ENCODE measurements around the gene GINS2. TPM values are rescaled to one million over a fixed set of nuclear protein-coding genes. Genes with fewer than 3 reads are reported as not detected.

The GINS2 gene
- total RNA-seq, 1 experiment from 2014 or later, result 27.0 TPM

GRCh38 chr16:85661740-85662481, 26.8 kb downstream of the GINS2 start:
- in situ Hi-C loops (cut with HindIII; ENCODE audit: low pct_unique_long_range_greater_than_20kb, low sequenced_read_pairs), result no loop called here
- DNase-seq (ENCODE audit: low read depth), result no peak

- in situ Hi-C loops (cut with HindIII; ENCODE audit: low pct_unique_long_range_greater_than_20kb, low sequenced_read_pairs), result no loop called here
Observed at GRCh38 chr16:85660843-85661739, 27.7 kb downstream of the GINS2 start.

GRCh38 chr16:85659805-85660511, 28.8 kb downstream of the GINS2 start:
- in situ Hi-C loops (cut with HindIII; ENCODE audit: low pct_unique_long_range_greater_than_20kb, low sequenced_read_pairs), result no loop called here
- peak; percentile 59 for DNase-seq (ENCODE audit: low read depth)

More at GRCh38 chr16:85660843-85661739, 27.7 kb downstream of the GINS2 start:
- no peak for DNase-seq (ENCODE audit: low read depth)

- no peak for DNase-seq (ENCODE audit: low read depth)
- in situ Hi-C loops (cut with HindIII; ENCODE audit: low pct_unique_long_range_greater_than_20kb, low sequenced_read_pairs), result no loop called here
Observed at GRCh38 chr16:85659336-85659735, 29.4 kb downstream of the GINS2 start.

GRCh38 chr16:85658504-85659326, 30.0 kb downstream of the GINS2 start:
- in situ Hi-C loops (cut with HindIII; ENCODE audit: low pct_unique_long_range_greater_than_20kb, low sequenced_read_pairs), result no loop called here
- no peak for DNase-seq (ENCODE audit: low read depth)

GRCh38 chr16:85657996-85658395, 30.8 kb downstream of the GINS2 start:
- no peak for DNase-seq (ENCODE audit: low read depth)
- in situ Hi-C loops (cut with HindIII; ENCODE audit: low pct_unique_long_range_greater_than_20kb, low sequenced_read_pairs), result no loop called here

DNA sequence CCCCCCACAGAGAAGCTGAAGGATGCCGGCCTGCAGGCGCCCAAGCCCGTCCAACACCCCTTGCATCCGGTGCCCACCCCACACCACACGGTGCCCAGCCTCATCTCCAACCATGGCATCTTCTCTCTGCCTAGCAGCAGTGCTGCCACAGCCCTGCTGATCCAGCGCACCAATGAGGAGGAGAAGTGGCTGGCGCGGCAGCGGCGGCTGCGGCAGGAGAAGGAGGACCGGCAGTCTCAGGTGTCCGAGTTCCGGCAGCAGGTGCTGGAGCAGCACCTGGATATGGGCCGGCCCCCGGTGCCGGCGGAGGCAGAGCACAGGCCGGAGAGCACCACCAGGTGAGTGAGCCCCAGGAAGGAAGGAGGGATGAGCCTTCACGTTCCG, 31.5 kb downstream of the GINS2 start:
- DNase-seq (ENCODE audit: low read depth), result no peak
- in situ Hi-C loops (cut with HindIII; ENCODE audit: low pct_unique_long_range_greater_than_20kb, low sequenced_read_pairs), result no loop called here

DNA sequence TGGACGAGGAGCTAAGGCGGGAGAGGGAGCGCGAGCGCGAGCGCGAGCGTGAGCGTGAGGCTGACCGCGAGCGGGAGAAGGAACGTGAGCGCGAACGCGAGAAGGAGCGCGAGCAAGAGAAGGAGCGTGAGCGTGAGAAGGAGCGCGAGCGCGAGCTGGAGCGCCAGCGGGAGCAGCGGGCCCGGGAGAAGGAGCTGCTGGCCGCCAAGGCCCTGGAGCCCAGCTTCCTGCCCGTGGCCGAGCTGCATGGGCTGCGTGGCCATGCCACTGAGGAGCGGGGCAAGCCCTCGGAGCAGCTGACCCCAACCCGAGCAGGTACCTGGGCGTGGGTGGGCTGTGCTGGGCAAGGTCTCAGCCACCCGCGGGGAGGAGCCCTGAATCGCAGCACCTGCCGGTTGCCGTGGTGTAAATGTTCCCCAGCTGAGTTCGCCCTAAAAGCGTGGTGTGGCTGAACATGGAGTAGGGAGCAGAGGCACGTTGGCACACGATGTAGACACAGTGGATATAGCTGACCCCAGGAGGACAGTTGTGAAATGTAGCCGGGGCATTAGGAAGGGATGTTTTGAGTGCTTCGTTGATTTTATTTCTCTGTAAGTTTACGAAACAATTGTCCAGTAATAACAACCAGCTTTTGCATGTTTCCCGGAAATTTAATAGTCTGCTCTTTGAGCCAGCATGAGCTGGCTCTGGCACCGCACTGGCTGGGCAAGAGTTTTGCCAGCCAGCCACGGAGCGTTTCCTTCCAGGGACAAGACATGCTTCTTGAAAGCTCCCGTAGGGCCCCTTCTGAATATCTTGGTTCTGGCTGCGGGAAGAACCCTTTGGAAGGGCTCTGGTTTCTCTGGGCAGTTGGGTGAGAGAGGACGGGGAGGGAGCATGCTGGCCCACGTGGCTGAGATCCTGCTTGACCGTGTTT, 32.1 kb downstream of the GINS2 start:
- DNase-seq (ENCODE audit: low read depth), result no peak
- in situ Hi-C loops (cut with HindIII; ENCODE audit: low pct_unique_long_range_greater_than_20kb, low sequenced_read_pairs), result no loop called here

GRCh38 chr16:85655216-85656129, 33.3 kb downstream of the GINS2 start:
- in situ Hi-C loops (cut with HindIII; ENCODE audit: low pct_unique_long_range_greater_than_20kb, low sequenced_read_pairs), result no loop called here
- DNase-seq (ENCODE audit: low read depth), result no peak

GRCh38 chr16:85654251-85655095, 34.3 kb downstream of the GINS2 start:
- in situ Hi-C loops (cut with HindIII; ENCODE audit: low pct_unique_long_range_greater_than_20kb, low sequenced_read_pairs), result no loop called here
- DNase-seq (ENCODE audit: low read depth), result no peak

DNA sequence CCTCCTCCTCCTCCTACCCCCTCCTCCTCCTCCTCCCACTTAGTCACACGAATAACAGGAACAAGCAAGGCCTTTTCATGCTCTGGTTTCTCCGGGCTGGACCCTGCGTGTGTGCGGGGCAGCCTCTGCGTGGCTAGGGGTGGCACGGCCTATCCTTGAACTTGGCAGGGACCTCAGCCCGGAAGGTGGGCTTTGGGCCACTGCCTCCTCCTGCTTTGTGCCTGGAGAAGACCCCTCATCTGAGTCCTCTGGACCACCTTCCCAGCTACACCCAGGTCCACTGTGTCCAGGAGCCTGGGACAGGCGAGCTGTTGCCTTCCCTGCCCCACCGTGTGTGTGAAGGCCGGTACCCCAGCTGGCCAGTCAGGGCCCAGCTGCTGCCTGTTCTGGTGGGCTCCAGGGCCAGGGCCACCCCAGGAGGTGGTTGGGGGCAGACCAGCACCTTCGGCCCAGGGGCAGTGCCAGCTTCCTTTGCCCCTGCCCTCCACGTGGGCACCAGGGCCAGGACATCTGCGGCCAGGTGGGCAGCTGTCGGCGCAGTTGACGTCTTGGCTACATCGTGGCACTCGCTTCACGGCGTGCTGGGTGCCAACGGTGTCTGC, 35.4 kb downstream of the GINS2 start:
- DNase-seq (ENCODE audit: low read depth), result no peak
- in situ Hi-C loops (cut with HindIII; ENCODE audit: low pct_unique_long_range_greater_than_20kb, low sequenced_read_pairs), result no loop called here

GRCh38 chr16:85652431-85653221, 36.1 kb downstream of the GINS2 start:
- peak; percentile 33 for DNase-seq (ENCODE audit: low read depth)
- in situ Hi-C loops (cut with HindIII; ENCODE audit: low pct_unique_long_range_greater_than_20kb, low sequenced_read_pairs), result no loop called here

DNA sequence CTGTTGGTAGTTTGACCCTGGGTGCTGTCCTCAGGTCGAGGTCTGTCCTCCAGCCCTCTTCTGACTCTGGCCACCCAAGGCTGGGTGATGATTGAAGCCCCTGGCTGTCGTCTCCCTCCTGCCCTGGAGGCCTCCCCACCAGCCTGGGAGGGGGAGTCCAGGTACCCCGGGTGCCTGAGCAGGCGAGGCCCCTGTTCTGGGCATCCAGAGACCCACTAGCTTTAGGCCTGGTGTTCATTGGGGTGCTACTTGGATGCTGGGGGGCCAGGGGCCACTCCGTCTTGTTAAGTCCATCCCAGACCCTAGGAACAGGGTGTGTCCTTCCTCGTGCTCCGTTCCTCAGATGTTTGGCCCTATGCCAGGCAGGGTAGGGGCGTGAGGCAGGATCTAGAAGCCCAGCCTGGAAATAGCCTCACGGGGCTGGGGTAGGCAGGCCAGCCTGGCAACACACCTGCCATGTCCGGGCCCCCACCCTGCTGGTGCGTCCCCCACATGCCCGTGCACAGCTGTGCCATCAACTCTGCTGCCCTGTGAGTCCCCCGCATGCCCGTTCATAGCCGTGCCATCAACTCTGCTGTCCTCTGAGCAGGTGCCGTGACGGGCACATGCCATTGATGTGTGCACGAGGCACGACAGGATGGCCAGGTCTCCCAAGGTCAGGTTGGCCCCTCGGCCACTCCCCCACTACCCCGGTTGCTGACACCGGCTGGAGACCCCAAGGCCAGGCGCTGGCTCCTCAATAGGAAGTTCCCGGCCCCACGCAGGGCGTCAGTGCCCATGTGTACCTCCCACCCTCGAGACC, 36.9 kb downstream of the GINS2 start:
- in situ Hi-C loops (cut with HindIII; ENCODE audit: low pct_unique_long_range_greater_than_20kb, low sequenced_read_pairs), result no loop called here
- DNase-seq (ENCODE audit: low read depth), result no peak

Measured in Caki2 (cell line).